ENCODE results near the gene COPS2.

The COPS2 gene

DNA sequence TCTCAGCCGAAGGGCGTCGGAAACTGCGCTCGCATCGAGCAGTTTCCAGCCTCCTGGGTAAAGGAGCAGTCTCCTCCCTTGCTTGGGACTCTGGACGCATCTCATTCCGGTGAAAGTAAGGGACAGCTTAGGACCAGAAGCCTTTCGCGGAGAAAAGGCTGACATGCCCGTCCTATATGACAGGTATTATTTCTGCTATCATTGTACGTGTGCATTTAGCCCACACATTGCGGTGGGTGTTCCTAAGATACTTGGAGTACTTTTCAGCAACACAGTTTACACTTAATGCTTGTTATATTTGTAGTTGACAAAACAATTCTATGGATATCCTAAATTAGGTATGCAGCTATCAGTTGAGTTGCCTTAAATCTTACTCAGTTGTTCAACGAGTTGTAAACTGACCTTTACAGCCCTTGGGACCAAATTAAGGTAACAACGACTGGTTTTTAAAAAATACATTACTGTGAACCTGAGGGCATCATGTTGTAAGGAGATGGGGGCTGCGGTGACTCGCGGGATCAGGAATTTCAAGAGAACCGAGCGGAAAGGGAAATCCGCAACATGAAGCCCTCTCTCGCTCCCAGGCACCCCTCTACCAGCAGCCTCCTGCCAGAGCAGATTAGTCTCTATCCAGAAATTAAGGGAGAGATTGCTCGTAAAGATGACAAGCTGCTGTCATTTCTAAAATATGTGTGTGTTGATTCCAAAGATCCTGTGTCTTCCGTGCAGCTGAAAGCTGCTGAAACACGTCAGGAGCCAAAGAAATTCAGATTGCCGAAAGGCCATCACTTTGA is 632 bp upstream of the COPS2 start:
- no peak for DNase-seq (ENCODE audit: low read depth in 2 of 2)

DNA sequence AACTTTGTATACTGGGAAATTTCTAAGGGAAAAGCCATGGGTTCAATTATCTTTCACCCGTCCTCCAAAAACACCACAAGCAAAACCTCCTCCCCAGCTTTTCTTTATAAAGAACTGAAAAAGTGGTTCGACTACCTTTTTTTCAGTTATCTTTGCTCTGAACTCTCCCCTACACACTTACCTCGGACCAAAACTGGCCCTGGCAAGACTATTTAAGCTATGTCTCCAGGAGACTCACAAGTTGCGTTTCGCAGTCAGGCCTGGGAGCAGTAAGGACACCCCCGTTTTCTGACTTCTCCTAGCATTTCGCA is 645 bp downstream of the COPS2 start:
- no peak for DNase-seq (ENCODE audit: low read depth in 2 of 2)

DNA sequence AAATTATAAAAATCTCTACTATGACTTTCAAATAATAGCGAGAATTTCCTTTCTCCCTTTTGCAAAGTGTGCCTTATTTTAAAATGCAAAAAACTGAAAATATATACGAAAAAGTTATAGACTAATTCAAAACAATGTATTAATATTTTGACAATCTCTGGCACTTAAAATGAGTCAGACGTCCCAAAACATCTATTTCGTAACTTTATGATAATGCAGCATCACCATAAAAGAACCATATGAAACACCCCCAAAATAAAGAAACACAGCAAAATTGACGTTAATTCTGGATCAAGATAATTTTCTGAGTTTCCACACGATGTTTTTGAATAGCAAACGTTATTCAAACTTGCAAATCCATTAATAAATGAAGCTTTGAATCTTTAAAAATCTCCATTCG is 1.0 kb downstream of the COPS2 start:
- DNase-seq (ENCODE audit: low read depth in 2 of 2): no peak

DNA sequence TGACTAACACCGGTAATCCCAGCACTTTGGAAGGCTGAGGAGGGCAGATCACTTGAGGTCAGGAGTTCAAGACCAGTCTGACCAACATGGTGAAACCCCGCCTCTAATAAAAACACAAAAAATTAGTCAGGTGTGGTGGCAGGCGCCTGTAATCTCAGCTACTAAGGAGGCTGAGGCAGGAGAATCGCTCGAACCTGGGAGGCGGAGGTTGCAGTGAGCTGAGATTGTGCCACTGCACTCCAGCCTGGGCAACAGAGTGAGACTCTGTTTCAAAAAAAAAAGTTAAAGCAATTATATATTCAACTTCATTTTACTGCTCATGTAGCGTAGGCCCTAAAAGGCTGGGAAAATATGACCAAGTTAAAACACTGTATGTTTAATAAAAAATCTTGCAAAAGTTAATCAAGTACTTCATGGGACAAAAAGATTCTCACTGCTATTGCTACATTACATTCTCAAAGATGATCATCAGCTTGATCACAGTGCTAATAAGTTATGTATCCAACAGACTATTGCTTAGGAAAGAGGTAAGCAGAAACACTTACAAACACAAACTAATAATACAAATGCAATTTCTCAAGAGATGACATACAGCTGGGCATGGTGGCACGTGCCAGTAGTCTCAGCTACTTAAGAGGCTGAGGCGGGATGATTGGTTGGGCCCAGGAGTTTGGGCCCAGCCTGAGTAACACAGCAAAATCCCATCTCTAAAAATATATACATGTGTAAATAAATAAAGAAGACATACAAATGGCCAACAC is 2.7 kb downstream of the COPS2 start:
- DNase-seq (ENCODE audit: low read depth in 2 of 2): no peak

DNA sequence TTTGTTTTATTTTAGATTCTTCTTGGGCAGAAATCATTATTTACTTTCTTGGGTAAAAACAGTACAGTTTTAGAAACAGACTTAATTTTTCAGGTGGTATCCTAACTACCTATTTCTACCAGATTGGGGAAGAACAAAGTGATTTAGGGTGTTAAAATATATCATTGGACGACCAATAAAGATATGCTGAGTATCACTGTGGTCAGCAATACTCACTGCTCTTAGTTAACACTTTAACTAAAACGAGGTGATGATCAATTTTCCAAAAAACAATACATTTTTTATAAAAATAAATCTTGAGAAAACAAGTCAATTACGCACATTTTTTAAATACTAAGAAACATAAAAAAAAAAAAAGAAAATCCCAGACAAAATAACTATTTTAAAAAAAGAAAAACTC is 3.6 kb downstream of the COPS2 start:
- DNase-seq (ENCODE audit: low read depth in 2 of 2): no peak

DNA sequence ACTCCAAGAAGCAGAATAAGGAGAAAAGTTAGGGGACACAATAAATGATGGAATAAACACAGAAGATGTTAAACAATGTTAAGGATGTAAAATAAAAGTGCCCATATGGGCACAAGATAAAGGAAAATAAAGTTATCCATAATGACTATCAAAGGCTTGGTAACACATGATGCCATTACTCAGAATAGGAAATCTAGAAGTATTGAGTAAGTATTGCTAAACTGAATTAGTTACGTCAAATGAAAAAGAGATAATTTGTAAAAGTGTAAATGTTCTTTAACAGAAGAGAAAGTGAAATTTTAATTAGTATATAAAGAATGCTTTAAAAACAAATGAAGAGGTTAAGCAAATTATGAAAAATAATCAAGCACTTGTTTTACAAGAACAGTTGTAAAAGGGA is 6.7 kb downstream of the COPS2 start:
- DNase-seq (ENCODE audit: low read depth in 2 of 2): no peak

DNA sequence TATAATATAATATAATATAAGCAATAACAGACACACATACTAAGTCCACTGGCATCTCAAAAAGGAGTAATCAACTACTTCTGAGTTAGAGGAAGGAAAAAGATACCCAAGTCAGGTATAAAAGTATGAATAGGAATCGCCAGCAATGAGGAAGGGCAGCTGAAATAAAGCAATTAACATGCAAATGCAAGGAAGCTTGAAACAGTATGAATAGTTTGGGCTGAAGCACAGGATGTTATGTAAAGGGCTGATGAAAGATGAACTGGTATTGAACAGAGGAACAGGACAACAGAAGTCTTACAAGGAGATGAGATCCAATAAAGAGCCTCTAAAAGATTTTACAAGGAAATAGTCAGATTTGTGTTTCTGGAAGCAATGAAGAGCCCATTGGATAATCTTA is 7.1 kb downstream of the COPS2 start:
- no peak for DNase-seq (ENCODE audit: low read depth in 2 of 2)

DNA sequence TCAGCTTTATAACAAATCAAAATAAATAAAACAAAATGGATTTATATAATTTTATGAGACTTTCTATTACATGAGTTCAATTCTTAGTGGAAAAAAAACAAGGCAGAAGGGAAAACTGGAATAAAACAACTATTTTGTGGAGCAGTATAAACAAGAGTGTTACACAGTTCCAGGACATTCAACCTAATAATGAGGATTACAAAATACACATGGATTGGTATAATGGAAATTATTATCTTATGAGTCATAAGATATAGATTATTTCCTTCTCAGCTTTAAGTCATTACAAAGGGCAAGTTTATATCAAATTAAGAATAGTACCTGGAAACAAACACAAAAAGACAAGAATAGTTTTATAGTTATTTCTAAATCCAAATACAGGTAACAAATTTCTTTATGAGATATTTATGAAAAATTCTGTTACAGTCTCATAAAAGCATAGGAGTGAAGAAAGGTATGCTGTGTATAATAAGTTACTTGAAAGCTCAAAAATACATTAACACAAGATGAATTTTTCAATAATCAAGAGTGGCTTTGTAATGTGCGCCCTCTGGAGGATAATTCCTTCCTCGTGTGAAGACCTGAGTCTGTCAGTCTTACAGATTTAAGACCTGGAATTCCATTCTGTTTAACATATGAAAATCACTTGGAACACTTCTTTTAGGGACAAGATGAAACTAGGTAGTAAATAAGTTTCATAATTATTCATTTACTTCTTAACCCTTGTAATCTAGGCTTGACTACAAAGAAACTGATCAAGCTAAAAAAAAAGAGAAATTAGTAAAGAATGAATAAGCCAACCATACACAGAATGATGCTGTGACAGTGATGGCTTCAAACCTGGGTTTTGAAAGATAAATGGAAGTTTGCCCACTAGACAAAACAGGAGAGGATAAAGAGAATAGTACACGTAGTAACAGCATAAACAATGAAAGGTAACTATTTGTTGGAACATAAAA is 9.5 kb downstream of the COPS2 start:
- DNase-seq (ENCODE audit: low read depth in 2 of 2): no peak

DNA sequence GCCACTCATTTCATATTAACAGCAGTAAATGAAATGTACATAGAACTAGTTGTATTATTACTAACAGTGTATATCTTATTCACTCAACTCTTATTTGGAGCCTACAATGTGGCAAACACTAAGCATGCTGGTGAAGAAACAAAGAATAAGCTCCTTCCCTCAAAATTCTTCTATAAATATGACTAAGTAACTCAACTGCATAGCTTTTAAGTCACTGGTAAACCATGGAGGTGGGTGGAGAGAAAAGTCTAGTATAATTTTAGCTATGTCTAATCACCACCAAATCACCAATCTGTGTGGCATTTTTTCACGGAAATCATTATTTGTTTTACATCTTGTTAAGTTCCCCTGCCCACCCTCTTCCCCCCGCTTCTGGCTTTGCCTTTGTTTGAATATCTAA is 17.5 kb downstream of the COPS2 start:
- DNase-seq (ENCODE audit: low read depth in 2 of 2): no peak

DNA sequence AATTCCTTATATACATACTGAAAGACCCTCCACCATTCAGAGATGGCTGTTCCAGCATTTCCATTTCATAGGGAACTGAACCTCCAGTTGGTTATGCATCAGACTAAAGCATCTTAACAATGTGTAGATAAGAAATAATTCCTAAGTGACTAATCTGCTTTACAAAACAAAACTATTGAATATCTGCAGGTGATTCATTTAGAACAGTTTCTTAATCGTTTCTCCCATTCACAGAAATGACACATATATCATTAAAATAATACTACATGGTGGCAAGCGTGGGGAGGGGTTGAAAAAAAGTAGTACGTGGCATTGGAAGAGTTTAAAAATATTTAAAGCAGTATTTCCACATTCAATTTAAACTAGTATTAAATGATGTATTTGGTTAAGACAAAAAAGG is 19.5 kb downstream of the COPS2 start:
- no peak for DNase-seq (ENCODE audit: low read depth in 2 of 2)

DNA sequence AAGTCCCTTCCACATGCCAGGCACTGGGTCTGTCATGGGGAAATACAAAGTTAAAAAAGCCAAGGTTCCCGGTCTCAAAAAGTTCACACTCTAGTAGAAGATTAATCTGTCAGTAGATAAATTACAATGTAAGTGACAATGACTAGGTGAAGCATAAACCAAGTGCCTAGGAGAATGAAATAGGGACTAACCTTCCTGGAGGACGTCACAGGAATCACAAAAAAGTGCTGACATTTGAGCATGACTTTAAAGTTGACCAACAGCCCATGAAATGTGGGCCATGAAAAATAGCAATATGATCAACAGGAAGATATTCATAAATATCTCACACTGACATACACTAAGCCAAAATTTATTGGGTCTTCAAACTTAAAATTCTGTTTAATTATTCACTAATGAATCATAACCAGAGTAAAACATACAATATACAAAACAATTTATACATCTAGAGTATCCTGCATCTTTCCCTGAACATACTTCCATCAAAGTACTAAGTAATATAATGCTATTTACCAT is 20.0 kb downstream of the COPS2 start:
- no peak for DNase-seq (ENCODE audit: low read depth in 2 of 2)

DNA sequence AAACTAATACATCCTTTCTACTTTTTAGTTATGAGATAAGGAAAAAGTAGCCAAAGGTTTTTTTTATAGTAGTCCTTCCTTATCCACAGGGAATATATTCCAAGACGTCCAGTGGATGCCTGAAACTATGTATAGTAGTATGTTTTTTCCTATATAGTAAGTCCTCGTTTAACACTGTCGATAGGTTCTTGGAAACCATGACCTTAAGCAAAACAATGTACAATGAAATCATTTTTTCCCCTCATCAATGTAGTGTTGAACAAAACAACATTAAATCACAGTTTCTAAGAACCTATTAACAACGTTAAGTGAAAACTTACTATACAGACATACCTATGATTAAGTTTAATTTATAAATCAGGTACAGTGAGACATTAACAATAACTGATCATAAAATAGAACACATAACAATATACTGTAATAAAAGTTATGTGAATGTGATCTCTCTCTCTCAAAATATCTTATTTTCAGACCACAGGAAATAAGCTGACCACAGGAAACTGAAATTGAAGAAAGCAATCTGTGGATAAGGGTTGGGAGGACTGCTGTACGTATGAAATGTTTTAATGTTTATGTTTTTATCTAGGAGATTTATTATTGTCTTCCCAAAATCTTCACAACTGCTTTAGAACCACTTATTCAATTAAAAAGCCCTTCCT is 20.6 kb downstream of the COPS2 start:
- no peak for DNase-seq (ENCODE audit: low read depth in 2 of 2)

DNA sequence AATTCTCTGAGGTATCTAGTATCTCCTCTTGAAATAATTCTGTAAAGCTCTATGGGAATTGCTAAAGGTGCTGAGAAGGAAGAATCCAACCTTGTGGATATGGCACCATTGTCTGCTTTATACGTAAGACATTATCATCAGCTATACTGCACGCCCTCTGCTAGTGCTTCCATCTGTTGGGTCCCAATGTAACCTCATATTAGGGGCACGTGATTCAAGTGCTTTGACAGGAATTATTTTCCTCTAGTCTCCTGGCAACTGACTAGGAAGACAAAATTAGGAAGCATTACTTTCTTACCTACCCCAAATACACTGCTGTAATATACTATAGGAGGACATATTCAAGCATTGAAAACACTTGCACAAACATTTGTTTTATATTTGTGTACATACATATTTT is 24.0 kb downstream of the COPS2 start:
- DNase-seq (ENCODE audit: low read depth in 2 of 2): no peak

DNA sequence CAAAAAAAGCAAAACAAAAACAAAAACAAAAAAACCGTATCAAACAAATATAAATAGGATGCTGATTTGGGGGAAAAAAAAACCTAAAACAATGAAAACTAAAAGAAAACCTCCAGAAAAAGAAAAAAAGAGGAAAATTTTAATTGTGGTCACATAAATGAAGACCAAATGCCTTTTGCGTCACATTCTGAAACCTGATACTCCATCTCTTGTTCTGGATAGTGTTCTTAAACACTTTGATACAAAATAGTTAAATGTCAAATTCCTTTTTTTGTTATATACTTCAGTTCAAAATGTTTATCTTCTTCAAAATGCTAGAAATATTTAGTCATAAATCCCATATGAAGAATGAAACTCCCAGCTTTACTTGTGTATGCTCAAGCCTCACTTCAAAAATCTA is 31.0 kb downstream of the COPS2 start:
- no peak for DNase-seq (ENCODE audit: low read depth in 2 of 2)

DNA sequence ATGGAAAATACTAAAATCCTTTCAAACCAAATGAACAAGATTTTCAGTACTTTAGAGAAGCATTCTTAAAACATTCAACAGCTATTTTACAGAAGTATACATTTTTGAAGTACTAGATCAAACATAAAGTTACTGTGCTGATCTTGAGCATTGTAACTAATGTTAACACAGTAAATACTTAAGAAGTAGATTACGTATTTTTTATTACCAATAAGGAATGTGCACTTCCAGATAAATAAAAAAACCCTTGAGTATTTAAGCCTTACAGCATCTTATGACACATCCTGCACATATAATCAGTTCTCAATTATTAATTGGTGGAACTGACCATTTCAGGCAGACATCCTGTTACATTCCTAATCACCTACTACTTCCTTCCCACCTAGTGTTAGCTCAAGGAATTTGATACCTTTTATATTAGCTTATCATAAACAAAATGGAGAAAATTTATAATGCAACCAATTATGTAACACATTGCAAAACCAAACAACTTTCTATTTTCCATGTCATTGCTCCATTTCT is 32.8 kb downstream of the COPS2 start:
- no peak for DNase-seq (ENCODE audit: low read depth in 2 of 2)

DNA sequence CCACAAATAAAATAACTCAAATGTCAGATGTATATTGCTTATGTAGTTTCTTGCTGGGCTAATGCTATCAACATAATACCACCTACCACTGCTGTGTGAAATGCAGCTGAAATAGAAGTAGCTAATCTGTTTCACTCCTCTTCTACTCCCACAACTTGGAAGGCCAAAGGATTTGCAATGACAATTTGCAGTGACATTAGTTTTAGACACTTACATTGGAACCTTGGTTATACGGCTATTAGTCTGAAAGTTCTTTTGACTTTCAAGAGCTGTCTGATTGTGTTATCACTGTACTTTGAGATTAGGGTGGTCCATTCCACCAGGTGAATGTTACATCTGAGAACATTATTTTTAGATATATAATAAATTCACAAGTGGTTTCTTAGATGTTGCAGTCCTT is 33.5 kb downstream of the COPS2 start:
- DNase-seq (ENCODE audit: low read depth in 2 of 2): no peak

DNA sequence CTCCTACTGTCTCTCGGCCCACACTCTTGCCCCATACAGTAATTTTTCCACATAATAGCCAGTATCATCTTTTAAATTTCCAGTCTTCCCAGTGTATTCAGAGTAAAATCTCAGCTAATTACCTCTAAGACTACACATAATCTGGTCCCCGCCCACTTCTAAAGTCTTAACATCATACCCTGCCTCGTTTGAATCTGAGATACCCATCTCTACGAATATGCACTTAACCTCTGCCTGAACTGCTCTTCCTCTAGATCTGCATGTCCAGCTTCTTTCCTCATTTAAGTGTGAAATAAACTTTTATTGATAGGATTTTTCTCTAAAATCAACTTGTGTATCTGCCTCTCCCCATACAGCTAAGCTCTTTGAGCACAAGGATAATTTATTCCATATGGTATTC is 34.6 kb downstream of the COPS2 start:
- no peak for DNase-seq (ENCODE audit: low read depth in 2 of 2)

DNA sequence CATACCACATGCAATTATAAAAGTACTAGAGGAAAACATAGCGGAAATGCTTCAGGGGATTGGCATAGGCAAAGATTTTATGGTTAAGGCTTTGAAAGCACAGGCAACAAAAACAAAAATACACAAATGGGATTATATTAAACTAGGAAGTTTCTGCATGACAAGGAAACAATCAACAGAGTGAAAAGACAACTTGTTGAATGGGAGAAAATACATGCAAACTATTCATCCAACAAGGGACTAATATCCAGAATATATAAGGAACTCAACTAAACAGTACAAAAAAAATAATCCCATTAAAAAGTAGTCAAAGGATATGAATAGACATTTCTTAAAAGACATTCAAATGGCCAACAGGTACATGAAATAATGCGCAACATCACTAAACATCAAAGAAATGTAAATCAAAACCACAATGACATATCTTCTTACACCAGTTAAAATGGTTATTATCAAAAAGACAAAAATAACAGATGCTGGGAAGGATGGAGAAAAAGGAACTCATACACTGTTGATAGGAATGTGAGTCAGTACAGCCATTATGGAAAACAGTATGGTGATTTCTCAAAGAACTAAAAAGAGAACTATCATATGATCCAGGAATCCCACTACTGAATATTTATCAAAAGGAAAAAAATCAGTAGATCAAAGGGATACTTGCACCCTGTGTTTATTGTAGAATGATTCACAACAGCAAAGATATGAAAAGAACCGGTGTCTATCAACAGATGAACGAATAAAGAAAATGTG is 39.1 kb downstream of the COPS2 start:
- no peak for DNase-seq (ENCODE audit: low read depth in 2 of 2)

DNA sequence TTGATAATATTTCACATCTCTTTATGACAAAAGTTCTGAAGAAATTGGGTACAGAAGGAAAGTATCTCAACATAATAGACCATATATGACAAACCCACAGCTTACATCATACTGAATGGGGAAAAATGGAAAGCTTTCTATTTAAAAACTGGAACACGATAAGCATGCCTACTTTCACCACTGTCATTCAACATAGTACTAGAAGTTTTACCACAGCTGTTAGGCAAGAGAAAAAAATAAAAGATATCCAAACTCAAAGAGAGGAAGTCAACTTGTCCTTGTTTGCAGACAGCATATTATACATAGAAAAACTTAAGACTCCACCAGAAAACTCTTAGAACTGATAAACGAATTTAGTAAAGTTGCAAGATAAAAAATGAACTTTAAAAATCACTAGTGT is 40.3 kb downstream of the COPS2 start:
- DNase-seq (ENCODE audit: low read depth in 2 of 2): no peak

DNA sequence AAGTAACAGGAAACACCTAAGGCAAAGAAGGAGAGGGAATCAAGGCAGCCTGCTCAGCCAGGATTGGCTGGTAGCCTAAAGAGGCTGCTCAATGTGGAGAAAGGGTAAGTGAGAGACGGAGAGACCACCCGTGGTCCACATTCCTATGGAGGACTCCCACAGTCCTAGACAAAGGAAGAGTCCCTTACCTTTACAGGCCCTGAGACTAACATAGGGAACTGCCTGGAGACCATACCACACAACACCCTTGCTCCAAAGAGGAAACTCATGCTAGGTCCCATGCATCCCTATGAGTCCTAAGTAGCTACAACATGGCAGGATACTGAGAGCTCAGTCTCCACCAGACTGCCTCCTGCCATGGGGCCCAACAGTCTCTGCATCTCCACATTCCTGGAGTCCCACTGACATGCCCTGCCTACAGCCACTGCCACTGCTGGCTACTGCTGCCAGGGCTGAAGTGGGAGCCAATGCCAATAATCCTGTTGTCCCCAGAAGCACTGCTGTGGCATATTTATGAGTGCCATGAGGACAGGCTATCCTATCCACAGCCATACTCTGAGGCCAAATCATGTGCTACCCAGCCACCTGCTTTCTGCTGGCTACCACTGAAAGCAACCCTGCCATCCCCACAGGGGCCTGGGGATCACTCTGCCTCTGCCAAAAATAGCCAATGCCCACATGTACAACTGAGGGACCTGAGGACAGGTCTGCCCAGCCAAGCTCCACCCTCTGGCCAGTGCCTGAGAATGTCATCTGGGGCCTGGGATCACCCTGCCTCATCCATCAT is 45.0 kb downstream of the COPS2 start:
- no peak for DNase-seq (ENCODE audit: low read depth in 2 of 2)
